Astrocyte (in vitro differentiated cells and primary cell): ENCODE results near the gene FILIP1L. TPM values are rescaled to one million over a fixed set of nuclear protein-coding genes. Genes with fewer than 3 reads are reported as not detected.
A peak's percentile ranks its signal among the peaks of the same experiment; 100 is the strongest.

Experiments used
- DNase-seq: peaks from one replicate; pipeline ENCODE4 v3.0.0-alpha.2; 2010; ENCODE audit warnings: low read depth
- FAIRE-seq: peaks from 2 replicates; lab custom pipeline; 2011; peaks lifted over from hg19 to GRCh38; lab: Jason Lieb, UNC
- H2AFZ ChIP-seq: 2 replicates; pipeline ENCODE4 v1.6.0; 2012; ENCODE audit warnings: low read depth, low read length, inconsistent platforms
- H3K27ac ChIP-seq: 2 replicates; pipeline ENCODE4 v1.5.1; 2011; ENCODE audit warnings: low read depth, low read length, inconsistent platforms
- H3K27me3 ChIP-seq: 2 replicates; pipeline ENCODE4 v1.6.0; 2011; ENCODE audit warnings: low read length, inconsistent platforms; ENCODE audit not compliant: insufficient read depth
- H3K36me3 ChIP-seq: 2 replicates; pipeline ENCODE4 v1.5.1; 2011; ENCODE audit warnings: low read length, inconsistent platforms; ENCODE audit not compliant: insufficient read depth
- H3K4me1 ChIP-seq: 2 replicates; pipeline ENCODE4 v1.5.1; 2011; ENCODE audit warnings: low read length, inconsistent platforms; ENCODE audit not compliant: insufficient read depth
- H3K4me2 ChIP-seq: 2 replicates; pipeline ENCODE4 v1.6.0; 2012; ENCODE audit warnings: low read length, inconsistent platforms
- H3K4me3 ChIP-seq: 2 replicates; pipeline ENCODE4 v1.5.1; 2011; ENCODE audit warnings: low read depth, mild to moderate bottlenecking, low read length, inconsistent platforms; ENCODE audit not compliant: insufficient read depth
- H3K79me2 ChIP-seq: 2 replicates; pipeline ENCODE4 v1.6.0; 2012; ENCODE audit warnings: mild to moderate bottlenecking, low read length, inconsistent platforms; ENCODE audit not compliant: insufficient read depth
- H3K9ac ChIP-seq: 2 replicates; pipeline ENCODE4 v1.6.0; 2012; ENCODE audit warnings: mild to moderate bottlenecking, low read length, inconsistent platforms
- H3K9me3 ChIP-seq: 2 replicates; pipeline ENCODE4 v1.5.1; 2012; ENCODE audit warnings: low read depth, mild to moderate bottlenecking, low read length, inconsistent platforms; ENCODE audit not compliant: insufficient read depth
- H4K20me1 ChIP-seq: 2 replicates; pipeline ENCODE4 v1.6.0; 2012; ENCODE audit warnings: low read length, inconsistent platforms; ENCODE audit not compliant: insufficient read depth
- H3K27ac Mint-ChIP-seq: one replicate; pipeline ENCODE4 v1.8.0; 2021; ENCODE audit warnings: mild to moderate bottlenecking, mixed read lengths; ENCODE audit not compliant: unreplicated experiment
- H3K27me3 Mint-ChIP-seq: one replicate; pipeline ENCODE4 v1.8.0; 2021; ENCODE audit warnings: low read depth, mixed read lengths; ENCODE audit not compliant: unreplicated experiment
- H3K36me3 Mint-ChIP-seq: one replicate; pipeline ENCODE4 v1.8.0; 2021; ENCODE audit warnings: low read depth, mixed read lengths; ENCODE audit not compliant: unreplicated experiment
- H3K4me1 Mint-ChIP-seq: one replicate; pipeline ENCODE4 v1.8.0; 2021; ENCODE audit warnings: low read depth, mixed read lengths; ENCODE audit not compliant: unreplicated experiment
- H3K4me3 Mint-ChIP-seq: one replicate; pipeline ENCODE4 v1.8.0; 2021; ENCODE audit warnings: mild to moderate bottlenecking, moderate library complexity, mixed read lengths; ENCODE audit not compliant: unreplicated experiment
- H3K9me3 Mint-ChIP-seq: one replicate; pipeline ENCODE4 v1.8.0; 2021; ENCODE audit warnings: mild to moderate bottlenecking, mixed read lengths; ENCODE audit not compliant: unreplicated experiment
- EZH2 ChIP-seq: IDR thresholded peaks from 2 replicates; pipeline ENCODE4 v1.6.1; 2012; ENCODE audit warnings: mild to moderate bottlenecking, low read length, inconsistent platforms; ENCODE audit not compliant: insufficient read depth
- total RNA-seq: library from RNA; stranded (reverse); gene quantifications from 2 replicates; pipeline ENCODE4 v1.2.1, GENCODE V29; 2021
- TF ChIP-seq, protein P1 (sequence below): IDR thresholded peaks from 2 replicates; pipeline ENCODE4 v1.5.1; 2011; ENCODE audit warnings: low read depth, mild to moderate bottlenecking, inconsistent platforms, low read length, moderate library complexity; ENCODE audit not compliant: insufficient read depth

FILIP1L gene
- total RNA-seq, 1 donor from 2014 or later, result 209 TPM

- Mint-ChIP-seq H3K27me3 (no peaks in the 10 kb centered on the region), H3K27ac (no peak overlapping the region), H3K4me1 (peaks cover 39% of the 10 kb centered on the region), H3K36me3 (peaks cover 14% of the 10 kb centered on the region), H3K9me3 (no peaks in the 10 kb centered on the region), H3K4me3 (no peak overlapping the region)
- Histone ChIP-seq H3K4me1 (peaks cover 3% of the 10 kb centered on the region), H2AFZ (no peak overlapping the region), H3K27ac (no peak overlapping the region), H3K79me2 (peaks cover 80% of the 10 kb centered on the region), H3K27me3 (no peaks in the 10 kb centered on the region), H4K20me1 (peaks cover 63% of the 10 kb centered on the region), H3K4me2 (no peak overlapping the region), H3K9me3 (no peaks in the 10 kb centered on the region), H3K36me3 (peaks cover 36% of the 10 kb centered on the region), H3K4me3 (no peak overlapping the region), H3K9ac (no peak overlapping the region)
- DNase-seq, result no peak
- FAIRE-seq, result no peak
- TF ChIP-seq, protein P1, sequence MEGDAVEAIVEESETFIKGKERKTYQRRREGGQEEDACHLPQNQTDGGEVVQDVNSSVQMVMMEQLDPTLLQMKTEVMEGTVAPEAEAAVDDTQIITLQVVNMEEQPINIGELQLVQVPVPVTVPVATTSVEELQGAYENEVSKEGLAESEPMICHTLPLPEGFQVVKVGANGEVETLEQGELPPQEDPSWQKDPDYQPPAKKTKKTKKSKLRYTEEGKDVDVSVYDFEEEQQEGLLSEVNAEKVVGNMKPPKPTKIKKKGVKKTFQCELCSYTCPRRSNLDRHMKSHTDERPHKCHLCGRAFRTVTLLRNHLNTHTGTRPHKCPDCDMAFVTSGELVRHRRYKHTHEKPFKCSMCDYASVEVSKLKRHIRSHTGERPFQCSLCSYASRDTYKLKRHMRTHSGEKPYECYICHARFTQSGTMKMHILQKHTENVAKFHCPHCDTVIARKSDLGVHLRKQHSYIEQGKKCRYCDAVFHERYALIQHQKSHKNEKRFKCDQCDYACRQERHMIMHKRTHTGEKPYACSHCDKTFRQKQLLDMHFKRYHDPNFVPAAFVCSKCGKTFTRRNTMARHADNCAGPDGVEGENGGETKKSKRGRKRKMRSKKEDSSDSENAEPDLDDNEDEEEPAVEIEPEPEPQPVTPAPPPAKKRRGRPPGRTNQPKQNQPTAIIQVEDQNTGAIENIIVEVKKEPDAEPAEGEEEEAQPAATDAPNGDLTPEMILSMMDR, result no peak
- TF ChIP-seq EZH2, result no peak
These were observed 263.7 kb downstream of the FILIP1L start for GRCh38 chr3:99850608-99851007.

GRCh38 chr3:99848433-99848832, 265.9 kb downstream of the FILIP1L start:
- H3K36me3 Mint-ChIP-seq, result peaks cover 11% of the 10 kb centered on the region
- no peaks in the 10 kb centered on the region for H3K27me3 ChIP-seq
- peaks cover 34% of the 10 kb centered on the region for H3K36me3 ChIP-seq
- H3K9ac ChIP-seq, result no peak overlapping the region
- TF ChIP-seq, protein P1, result no peak
- no peak for TF ChIP-seq EZH2
- no peak for DNase-seq
- H3K79me2 ChIP-seq, result peaks cover 64% of the 10 kb centered on the region
- H4K20me1 ChIP-seq, result peaks cover 43% of the 10 kb centered on the region
- H3K9me3 Mint-ChIP-seq, result no peaks in the 10 kb centered on the region
- H3K27me3 Mint-ChIP-seq, result no peaks in the 10 kb centered on the region
- peaks cover 26% of the 10 kb centered on the region for H3K4me1 Mint-ChIP-seq
- no peak overlapping the region for H3K4me3 Mint-ChIP-seq
- H3K9me3 ChIP-seq, result no peaks in the 10 kb centered on the region
- peaks cover 10% of the 10 kb centered on the region for H3K4me1 ChIP-seq
- no peak overlapping the region for H3K4me2 ChIP-seq
- no peak overlapping the region for H2AFZ ChIP-seq
- peak overlapping the region; percentile 5 for H3K27ac Mint-ChIP-seq
- no peak overlapping the region for H3K4me3 ChIP-seq
- no peak for FAIRE-seq
- H3K27ac ChIP-seq, result no peak overlapping the region

DNA sequence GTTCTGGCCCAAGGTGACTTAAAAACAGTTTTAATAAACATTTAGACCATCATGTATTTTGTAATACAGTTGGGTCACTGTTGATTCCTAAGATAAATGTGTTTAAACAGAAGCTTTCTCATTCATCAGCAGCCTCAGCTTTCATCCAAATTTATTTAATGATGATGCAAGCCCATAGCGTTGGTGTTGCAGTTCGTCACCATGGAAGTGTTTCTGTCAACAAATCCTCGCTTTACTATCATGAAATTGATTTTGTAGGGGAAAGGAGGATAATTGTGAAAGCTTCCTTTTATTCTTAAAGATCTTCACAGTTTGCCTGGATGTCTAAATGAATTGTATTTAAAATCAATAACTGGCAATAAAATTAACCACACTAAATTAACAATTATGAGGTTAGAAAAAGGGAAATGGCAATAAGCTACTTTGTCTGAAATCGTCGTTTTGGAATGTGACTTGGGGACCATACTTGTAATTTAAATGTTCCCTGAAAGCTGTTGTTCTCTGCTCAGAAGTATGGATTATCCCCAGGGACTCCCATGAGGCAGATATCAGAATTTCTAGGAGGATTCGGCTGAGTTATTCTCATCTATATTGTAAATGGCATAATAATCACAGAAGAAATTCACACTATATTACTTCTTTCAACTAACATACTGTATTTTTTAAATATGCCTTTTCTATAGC, 267.7 kb downstream of the FILIP1L start:
- H2AFZ ChIP-seq, result no peak overlapping the region
- H3K27ac Mint-ChIP-seq, result peak overlapping the region; percentile 85
- H3K36me3 ChIP-seq, result peaks cover 33% of the 10 kb centered on the region
- H3K4me2 ChIP-seq, result no peak overlapping the region
- TF ChIP-seq, protein P1, result no peak
- no peak for TF ChIP-seq EZH2
- H3K36me3 Mint-ChIP-seq, result peaks cover 7% of the 10 kb centered on the region
- peaks cover 34% of the 10 kb centered on the region for H4K20me1 ChIP-seq
- FAIRE-seq, result no peak
- H3K79me2 ChIP-seq, result peaks cover 49% of the 10 kb centered on the region
- H3K27me3 Mint-ChIP-seq, result no peaks in the 10 kb centered on the region
- no peaks in the 10 kb centered on the region for H3K9me3 Mint-ChIP-seq
- no peaks in the 10 kb centered on the region for H3K9me3 ChIP-seq
- peaks cover 20% of the 10 kb centered on the region for H3K4me1 Mint-ChIP-seq
- no peaks in the 10 kb centered on the region for H3K27me3 ChIP-seq
- no peak overlapping the region for H3K27ac ChIP-seq
- no peak overlapping the region for H3K9ac ChIP-seq
- H3K4me3 Mint-ChIP-seq, result peak overlapping the region; percentile 24
- peaks cover 7% of the 10 kb centered on the region for H3K4me1 ChIP-seq
- no peak overlapping the region for H3K4me3 ChIP-seq
- peak; percentile 70 for DNase-seq
